GM18951 (cell line): ENCODE data around the gene SLFN12L.
A peak's percentile ranks its signal among the peaks of the same experiment; 100 is the strongest.

ENCODE experiments used
- POLR2A ChIP-seq: IDR thresholded peaks from 4 replicates; pipeline ENCODE4 v1.6.1; 2011; ENCODE audit warnings: mild to moderate bottlenecking; ENCODE audit not compliant: insufficient read length, insufficient read depth; ENCODE audit errors: extremely low read depth
- in situ Hi-C: fragments of 300-500 bp; cut with MboI; formaldehyde crosslinking; loops from one replicate; pipeline ENCODE4 v1.12.0; 2022; ENCODE audit warnings: low sequenced_read_pairs, mixed read lengths, inconsistent platforms; ENCODE audit not compliant: unreplicated experiment

SLFN12L gene

GRCh38 chr17:35554668-35555067 lies 17.2 kb upstream of the SLFN12L start:
- in situ Hi-C loops, result no loop called here
- TF ChIP-seq POLR2A, result no peak

GRCh38 chr17:35553310-35553709 lies 15.8 kb upstream of the SLFN12L start:
- in situ Hi-C loops, result no loop called here

GRCh38 chr17:35548978-35549377 lies 11.5 kb upstream of the SLFN12L start:
- no peak for TF ChIP-seq POLR2A
- in situ Hi-C loops, result no loop called here

More at GRCh38 chr17:35553310-35553709, 15.8 kb upstream of the SLFN12L start:
- no peak for TF ChIP-seq POLR2A

GRCh38 chr17:35548208-35548810 lies 10.8 kb upstream of the SLFN12L start:
- no peak for TF ChIP-seq POLR2A
- in situ Hi-C loops, result no loop called here

- TF ChIP-seq POLR2A, result no peak
- in situ Hi-C loops, result no loop called here
Observed at GRCh38 chr17:35546487-35546886, 9.0 kb upstream of the SLFN12L start.

GRCh38 chr17:35545150-35545549 lies 7.7 kb upstream of the SLFN12L start:
- TF ChIP-seq POLR2A, result no peak
- in situ Hi-C loops, result no loop called here

- in situ Hi-C loops, result no loop called here
- no peak for TF ChIP-seq POLR2A
Observed at GRCh38 chr17:35543856-35544255, 6.4 kb upstream of the SLFN12L start.

- TF ChIP-seq POLR2A, result no peak
- in situ Hi-C loops, result no loop called here
Observed at GRCh38 chr17:35542990-35543389, 5.5 kb upstream of the SLFN12L start.

- in situ Hi-C loops, result no loop called here
- TF ChIP-seq POLR2A, result no peak
Observed at GRCh38 chr17:35541434-35541833, 4.0 kb upstream of the SLFN12L start.

- in situ Hi-C loops, result no loop called here
- no peak for TF ChIP-seq POLR2A
Observed at GRCh38 chr17:35540589-35541404, 3.3 kb upstream of the SLFN12L start.

- no peak for TF ChIP-seq POLR2A
- in situ Hi-C loops, result loop anchor here (5.0 to 10.0 kb wide), 2 partner anchors 227 to 365 kb away; no protein-coding TSS in a partner anchor
Observed at GRCh38 chr17:35539659-35540026, 2.2 kb upstream of the SLFN12L start.

- in situ Hi-C loops, result loop anchor here (5.0 to 10.0 kb wide), 2 partner anchors 224 to 362 kb away; no protein-coding TSS in a partner anchor
- TF ChIP-seq POLR2A, result peak; percentile 42
Observed at GRCh38 chr17:35536664-35537171, 760 bp downstream of the SLFN12L start.

GRCh38 chr17:35535406-35535805 lies 2.1 kb downstream of the SLFN12L start:
- in situ Hi-C loops, result loop anchor here (5.0 to 10.0 kb wide), 2 partner anchors 223 to 361 kb away; no protein-coding TSS in a partner anchor

GRCh38 chr17:35534576-35535093 lies 2.8 kb downstream of the SLFN12L start:
- no peak for TF ChIP-seq POLR2A
- in situ Hi-C loops, result loop anchor here (5.0 to 10.0 kb wide), 2 partner anchors 222 to 360 kb away; no protein-coding TSS in a partner anchor

GRCh38 chr17:35531160-35531559 lies 6.3 kb downstream of the SLFN12L start:
- TF ChIP-seq POLR2A, result no peak
- in situ Hi-C loops, result loop anchor here (10.0 kb wide), 1 partner anchor 356 kb away; no protein-coding TSS in a partner anchor
